Nephron (organoid): Measurements from ENCODE around the gene TMPRSS4.

Source experiments
- H3K27ac Mint-ChIP-seq, 3 experiments: 2 replicates each; pipeline ENCODE4 v1.8.0; 2020; ENCODE audit warnings: mixed read lengths in 3 of 3, mild to moderate bottlenecking in 2 of 3, moderate library complexity in 1 of 3
- H3K27me3 Mint-ChIP-seq: 2 replicates; pipeline ENCODE4 v1.8.0; 2021; ENCODE audit warnings: low read depth, mild to moderate bottlenecking, moderate library complexity, mixed read lengths
- H3K36me3 Mint-ChIP-seq: 2 replicates; pipeline ENCODE4 v1.8.0; 2020; ENCODE audit warnings: low read depth, mixed read lengths
- H3K4me1 Mint-ChIP-seq: 2 replicates; pipeline ENCODE4 v1.8.0; 2020; ENCODE audit warnings: mixed read lengths
- H3K4me3 Mint-ChIP-seq, 3 experiments: 2 replicates each; pipeline ENCODE4 v1.8.0; 2020; ENCODE audit warnings: mild to moderate bottlenecking in 3 of 3, mixed read lengths in 3 of 3, moderate library complexity in 2 of 3
- H3K9me3 Mint-ChIP-seq: 2 replicates; pipeline ENCODE4 v1.8.0; 2020; ENCODE audit warnings: mixed read lengths
- TF ChIP-seq, protein P1 (sequence below), 3 experiments: fragments of 200-600 bp; sonication (generic); IDR thresholded peaks; one replicate each; pipeline ENCODE4 v1.5.0; 2021; ENCODE audit warnings: antibody characterized with exemption in 3 of 3; ENCODE audit not compliant: unreplicated experiment in 3 of 3

Gene TMPRSS4

GRCh38 chr11:118111019-118111743 lies 34.3 kb downstream of the TMPRSS4 start:
- Mint-ChIP-seq H3K9me3 (no peaks in the 10 kb centered on the region), H3K4me1 (peaks cover 11% of the 10 kb centered on the region), H3K36me3 (no peaks in the 10 kb centered on the region), H3K4me3 (no peak overlapping the region), H3K27ac (peak overlapping the region in 1 of 3 experiments; percentile 26), H3K27me3 (peaks cover 19% of the 10 kb centered on the region)
- TF ChIP-seq, protein P1, sequence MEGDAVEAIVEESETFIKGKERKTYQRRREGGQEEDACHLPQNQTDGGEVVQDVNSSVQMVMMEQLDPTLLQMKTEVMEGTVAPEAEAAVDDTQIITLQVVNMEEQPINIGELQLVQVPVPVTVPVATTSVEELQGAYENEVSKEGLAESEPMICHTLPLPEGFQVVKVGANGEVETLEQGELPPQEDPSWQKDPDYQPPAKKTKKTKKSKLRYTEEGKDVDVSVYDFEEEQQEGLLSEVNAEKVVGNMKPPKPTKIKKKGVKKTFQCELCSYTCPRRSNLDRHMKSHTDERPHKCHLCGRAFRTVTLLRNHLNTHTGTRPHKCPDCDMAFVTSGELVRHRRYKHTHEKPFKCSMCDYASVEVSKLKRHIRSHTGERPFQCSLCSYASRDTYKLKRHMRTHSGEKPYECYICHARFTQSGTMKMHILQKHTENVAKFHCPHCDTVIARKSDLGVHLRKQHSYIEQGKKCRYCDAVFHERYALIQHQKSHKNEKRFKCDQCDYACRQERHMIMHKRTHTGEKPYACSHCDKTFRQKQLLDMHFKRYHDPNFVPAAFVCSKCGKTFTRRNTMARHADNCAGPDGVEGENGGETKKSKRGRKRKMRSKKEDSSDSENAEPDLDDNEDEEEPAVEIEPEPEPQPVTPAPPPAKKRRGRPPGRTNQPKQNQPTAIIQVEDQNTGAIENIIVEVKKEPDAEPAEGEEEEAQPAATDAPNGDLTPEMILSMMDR (IDR thresholded peaks at IDR 0.05; ENCODE audit: unreplicated experiment in 3 of 3), result no peak

DNA sequence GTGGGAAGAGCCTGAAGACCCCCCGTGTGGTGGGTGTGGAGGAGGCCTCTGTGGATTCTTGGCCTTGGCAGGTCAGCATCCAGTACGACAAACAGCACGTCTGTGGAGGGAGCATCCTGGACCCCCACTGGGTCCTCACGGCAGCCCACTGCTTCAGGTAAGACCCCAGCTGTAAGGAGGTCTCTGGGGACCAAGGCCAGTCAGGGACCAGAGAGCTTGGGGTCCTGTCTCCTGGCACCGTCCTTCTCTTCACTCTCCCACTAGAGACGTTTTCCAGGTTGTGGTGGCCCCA lies 34.8 kb downstream of the TMPRSS4 start:
- Mint-ChIP-seq H3K4me3 (no peak overlapping the region), H3K27ac (no peak overlapping the region), H3K4me1 (peaks cover 11% of the 10 kb centered on the region), H3K27me3 (peaks cover 22% of the 10 kb centered on the region), H3K36me3 (no peaks in the 10 kb centered on the region), H3K9me3 (no peaks in the 10 kb centered on the region)
- TF ChIP-seq, protein P1 (IDR thresholded peaks at IDR 0.05; ENCODE audit: unreplicated experiment in 3 of 3), result no peak

- Mint-ChIP-seq H3K27ac (no peak overlapping the region), H3K9me3 (no peaks in the 10 kb centered on the region), H3K4me1 (peaks cover 14% of the 10 kb centered on the region), H3K27me3 (peaks cover 22% of the 10 kb centered on the region), H3K4me3 (no peak overlapping the region), H3K36me3 (no peaks in the 10 kb centered on the region)
- TF ChIP-seq, protein P1 (IDR thresholded peaks at IDR 0.05; ENCODE audit: unreplicated experiment in 3 of 3), result no peak
These were observed 36.0 kb downstream of the TMPRSS4 start for GRCh38 chr11:118112711-118113430.

DNA sequence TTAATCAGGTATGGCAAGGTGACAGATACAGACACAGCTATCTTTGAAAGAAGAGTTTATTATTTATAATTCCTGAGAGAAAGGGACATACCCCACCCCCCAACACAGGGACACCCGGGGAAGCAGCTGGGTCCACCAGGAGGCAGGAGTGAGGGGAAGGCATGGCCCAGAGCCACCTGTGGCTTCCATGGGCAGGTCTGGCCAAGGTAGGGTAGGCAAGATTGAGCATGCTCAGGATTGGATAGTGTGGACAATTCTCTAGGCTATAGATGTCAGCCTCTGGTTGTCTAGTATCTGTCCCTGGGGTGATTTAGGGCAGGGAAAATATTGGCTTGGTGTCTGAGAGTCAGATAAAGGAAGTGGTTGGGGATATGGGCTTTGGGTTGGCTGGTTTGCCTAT lies 37.4 kb downstream of the TMPRSS4 start:
- Mint-ChIP-seq H3K36me3 (no peaks in the 10 kb centered on the region), H3K27ac (no peak overlapping the region), H3K4me1 (peaks cover 17% of the 10 kb centered on the region), H3K27me3 (peaks cover 22% of the 10 kb centered on the region), H3K9me3 (no peaks in the 10 kb centered on the region), H3K4me3 (no peak overlapping the region)
- TF ChIP-seq, protein P1 (IDR thresholded peaks at IDR 0.05; ENCODE audit: unreplicated experiment in 3 of 3), result no peak

DNA sequence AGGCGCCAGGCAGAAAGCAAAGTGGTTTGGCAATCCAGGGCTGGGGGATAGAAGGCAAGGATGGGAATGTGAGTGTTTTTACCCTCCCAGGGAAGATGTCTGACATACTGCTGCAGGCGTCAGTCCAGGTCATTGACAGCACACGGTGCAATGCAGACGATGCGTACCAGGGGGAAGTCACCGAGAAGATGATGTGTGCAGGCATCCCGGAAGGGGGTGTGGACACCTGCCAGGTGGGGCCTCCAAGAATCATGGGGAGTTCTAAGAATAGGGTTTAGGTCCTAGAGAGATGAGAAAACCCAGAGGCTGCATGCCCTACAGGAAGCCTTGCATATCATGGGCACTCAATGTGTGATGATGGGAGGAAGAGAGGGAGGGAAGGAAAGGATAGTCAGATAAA lies 38.2 kb downstream of the TMPRSS4 start:
- Mint-ChIP-seq H3K27ac (no peak overlapping the region), H3K9me3 (no peaks in the 10 kb centered on the region), H3K36me3 (peaks cover 2% of the 10 kb centered on the region), H3K4me1 (peaks cover 13% of the 10 kb centered on the region), H3K27me3 (peaks cover 16% of the 10 kb centered on the region), H3K4me3 (no peak overlapping the region)
- TF ChIP-seq, protein P1 (IDR thresholded peaks at IDR 0.05; ENCODE audit: unreplicated experiment in 3 of 3), result no peak
